Central memory CD8-positive, alpha-beta T cell (primary cell): ENCODE results near the gene COL27A1.

Experiments
- ATAC-seq: fragments of 150-1000 bp; cut with Tn5 transposase; replicated peaks from 2 replicates; pipeline ENCODE4 v1.10.0; 2022; ENCODE audit warnings: mild to moderate bottlenecking, moderate FRiP score, moderate number of reproducible peaks; ENCODE audit not compliant: poor library complexity, severe bottlenecking; ENCODE audit errors: extremely low read depth
- DNase-seq, 2 donors: peaks; one replicate each; pipeline ENCODE4 v3.0.0; 2021; ENCODE audit warnings: low spot score in 2 of 2
- H3K27ac Mint-ChIP-seq: one replicate; pipeline ENCODE4 v1.8.0; 2022; ENCODE audit warnings: low read depth, mild to moderate bottlenecking, moderate library complexity, mixed read lengths
- H3K27me3 Mint-ChIP-seq: one replicate; pipeline ENCODE4 v1.8.0; 2022; ENCODE audit warnings: mixed read lengths
- H3K36me3 Mint-ChIP-seq: one replicate; pipeline ENCODE4 v1.8.0; 2022; ENCODE audit warnings: mild to moderate bottlenecking, moderate library complexity, mixed read lengths; ENCODE audit not compliant: insufficient read depth
- H3K4me1 Mint-ChIP-seq: one replicate; pipeline ENCODE4 v1.8.0; 2022; ENCODE audit warnings: mixed read lengths
- H3K4me3 Mint-ChIP-seq: one replicate; pipeline ENCODE4 v1.8.0; 2022; ENCODE audit warnings: mild to moderate bottlenecking, moderate library complexity, mixed read lengths
- H3K9me3 Mint-ChIP-seq: one replicate; pipeline ENCODE4 v1.8.0; 2022; ENCODE audit warnings: mixed read lengths

The COL27A1 gene

GRCh38 chr9:114359801-114360200 is 204.5 kb downstream of the COL27A1 start:
- ATAC-seq (no peak), DNase-seq (no peak)
- H3K27ac Mint-ChIP-seq = peak overlapping the region; percentile 94
- H3K4me3 Mint-ChIP-seq = no peak overlapping the region
- H3K36me3 Mint-ChIP-seq = peaks cover 92% of the 10 kb centered on the region
- H3K9me3 Mint-ChIP-seq = no peaks in the 10 kb centered on the region
- peaks cover 67% of the 10 kb centered on the region for H3K4me1 Mint-ChIP-seq
- H3K27me3 Mint-ChIP-seq = no peaks in the 10 kb centered on the region

DNA sequence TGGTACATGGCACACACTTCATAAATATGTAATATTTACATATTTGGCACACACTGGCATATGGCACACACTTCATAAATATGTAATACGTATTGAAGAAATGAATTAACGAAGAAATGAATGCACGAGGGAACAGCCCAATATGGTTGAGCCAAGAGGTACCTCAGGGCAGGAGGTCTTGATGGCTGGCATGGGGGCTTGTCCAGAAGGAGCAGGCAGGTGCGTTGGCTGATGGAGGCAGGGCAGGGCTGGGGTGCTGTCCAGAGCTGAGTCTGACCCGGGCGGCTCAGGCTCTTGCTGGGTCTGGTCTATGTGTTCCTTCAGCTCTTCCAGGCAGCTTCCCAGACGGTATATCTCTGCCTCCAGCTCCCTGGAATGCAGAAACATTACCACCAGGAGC is 206.2 kb downstream of the COL27A1 start:
- Mint-ChIP-seq H3K36me3 (peaks cover 91% of the 10 kb centered on the region), H3K27ac (peak overlapping the region; percentile 94), H3K9me3 (no peaks in the 10 kb centered on the region), H3K4me1 (peaks cover 69% of the 10 kb centered on the region), H3K4me3 (no peak overlapping the region), H3K27me3 (no peaks in the 10 kb centered on the region)
- DNase-seq (no peak), ATAC-seq (no peak)
